Psoas muscle (tissue), 8 donors: ENCODE measurements around the gene ARFGEF3. TPM values are rescaled to one million over a fixed set of nuclear protein-coding genes. Genes with fewer than 3 reads are reported as not detected.

ENCODE experiments used
- ATAC-seq, 4 donors: fragments of 200-7000 bp; cut with Tn5 transposase; one replicate each; pipeline ENCODE4 v1.9.1; 2020; ENCODE audit warnings: moderate library complexity in 3 of 4, mild to moderate bottlenecking in 2 of 4
- DNase-seq, 2 donors: peaks; one replicate each; pipeline ENCODE4 v3.0.0-alpha.2; 2020
- H3K27ac ChIP-seq: fragments of 200-600 bp; one replicate; pipeline ENCODE4 v1.8.0; 2022
- H3K27me3 ChIP-seq, 3 donors: fragments of 200-600 bp in 1 of 3; one replicate each; pipeline versions ENCODE4 v1.6.1 to v1.8.0; 2013 to 2022; ENCODE audit warnings: low read length in 2 of 3, mild to moderate bottlenecking in 2 of 3, moderate library complexity in 1 of 3; ENCODE audit not compliant: insufficient read depth in 3 of 3
- H3K36me3 ChIP-seq, 2 donors: fragments of 200-600 bp in 1 of 2; one replicate each; pipeline versions ENCODE4 v1.6.1 to v1.8.0; 2013 to 2022; ENCODE audit warnings: low read depth in 1 of 2, mild to moderate bottlenecking in 1 of 2, moderate library complexity in 1 of 2; ENCODE audit not compliant: insufficient read depth in 1 of 2
- H3K4me1 ChIP-seq: fragments of 200-600 bp; one replicate; pipeline ENCODE4 v1.8.0; 2022
- H3K4me3 ChIP-seq: fragments of 200-600 bp; one replicate; pipeline ENCODE4 v1.8.0; 2022; ENCODE audit warnings: mild to moderate bottlenecking
- H3K9me3 ChIP-seq: fragments of 200-600 bp; one replicate; pipeline ENCODE4 v1.8.0; 2022
- CTCF ChIP-seq: fragments of 200-600 bp; IDR thresholded peaks from one replicate; pipeline ENCODE4 v1.8.0; 2022; ENCODE audit warnings: antibody characterized with exemption
- WGBS, 3 donors: extraction: QIAGEN DNeasy Blood & Tissue Kit; methylation state at CpG; one replicate each; pipeline versions ENCODE4 v1.1.6 to v1.1.7; 2013; 5-methylcytosine and 5-hydroxymethylcytosine counted together
- intact Hi-C, 2 donors: fragments of 100-400 bp; cut with DNase I; formaldehyde crosslinking; loops; one replicate each; pipeline versions ENCODE4 v1.11.0 to v1.14.2; 2022
- polyA plus RNA-seq, 3 donors: library from polyadenylated mRNA; stranded (reverse); fragments of 200-250 nt; gene quantifications; one replicate each; pipeline ENCODE4 v1.2.3, GENCODE V29; 2013
- total RNA-seq, 4 donors: library from RNA; stranded (reverse); fragmentation: NEBNext Ultra II Directional in 2 of 4; extraction: Animal tissue kit (Norgen Biotek cat#: 25700) in 2 of 4; gene quantifications; one replicate each; pipeline versions ENCODE4 v1.2.1 to v1.2.4, GENCODE V29; 2021 to 2023
- donor health status: healthy with polysubstance abuse.
- donor health status: DM: no; HTN: no; CAD: no; lungs with moderate emphysema.
- donor health status: Bipolar disorder and iron deficiency.
- donor health status: healthy.
- donor health status: DM: yes; HTN: yes; CAD: no.
- donor health status: DM: no; HTN: no; CAD: no.
- donor health status: DM: no; HTN: no; CAD: no.
- donor health status: DM: yes; HTN: yes; CAD: no.

The ARFGEF3 gene
- total and polyA plus RNA-seq, 7 donors, result 0.20 to 18.4 (median 0.38) TPM

GRCh38 chr6:138258991-138259390, 97.3 kb downstream of the ARFGEF3 start:
- intact Hi-C loops, result no loop called here
- DNase-seq, result no peak
- H3K36me3 ChIP-seq, result no peaks in the 10 kb centered on the region
- H3K27ac ChIP-seq, result no peak overlapping the region
- no peaks in the 10 kb centered on the region for H3K9me3 ChIP-seq
- no peak for TF ChIP-seq CTCF
- no peaks in the 10 kb centered on the region for H3K27me3 ChIP-seq
- H3K4me1 ChIP-seq, result no peaks in the 10 kb centered on the region
- no peak for ATAC-seq
- WGBS, 3 donors, result 74 to 77% (median 76%) methylated on average over 6 of the region's 6 CpGs
- H3K4me3 ChIP-seq, result no peak overlapping the region

- no peak for TF ChIP-seq CTCF
- H3K4me1 ChIP-seq, result no peaks in the 10 kb centered on the region
- no peak overlapping the region for H3K27ac ChIP-seq
- no peaks in the 10 kb centered on the region for H3K36me3 ChIP-seq
- intact Hi-C loops, result no loop called here
- DNase-seq (no peak), ATAC-seq (no peak)
- H3K9me3 ChIP-seq, result no peaks in the 10 kb centered on the region
- WGBS, 3 donors, result 58 to 68% (median 59%) methylated on average over 2 of the region's 2 CpGs
- H3K27me3 ChIP-seq, result no peaks in the 10 kb centered on the region
- no peak overlapping the region for H3K4me3 ChIP-seq
Measured at GRCh38 chr6:138261116-138261780, 99.5 kb downstream of the ARFGEF3 start.

- Histone ChIP-seq H3K4me3 (no peak overlapping the region), H3K4me1 (no peaks in the 10 kb centered on the region), H3K27me3 (peaks cover 0 to under 1% (median 0%) of the 10 kb centered on the region in 3 donors), H3K9me3 (no peaks in the 10 kb centered on the region), H3K36me3 (no peaks in the 10 kb centered on the region), H3K27ac (no peak overlapping the region)
- whole genome bisulfite sequencing, 3 donors, result 89 to 91% (median 89%) methylated on average over 4 of the region's 4 CpGs
- no peak for TF ChIP-seq CTCF
- intact Hi-C loops, result no loop called here
- DNase-seq (no peak), ATAC-seq (no peak)
Measured at GRCh38 chr6:138263963-138264362, 102.2 kb downstream of the ARFGEF3 start.

- no peak for ATAC-seq
- no peaks in the 10 kb centered on the region for H3K36me3 ChIP-seq
- no peak overlapping the region for H3K4me3 ChIP-seq
- H3K27ac ChIP-seq, result no peak overlapping the region
- no peaks in the 10 kb centered on the region for H3K9me3 ChIP-seq
- intact Hi-C loops, result no loop called here
- TF ChIP-seq CTCF, result no peak
- no peaks in the 10 kb centered on the region for H3K4me1 ChIP-seq
- no peak for DNase-seq
- peaks cover 0 to 4% (median 0%) of the 10 kb centered on the region in 3 donors for H3K27me3 ChIP-seq
Measured at GRCh38 chr6:138264372-138264880, 102.7 kb downstream of the ARFGEF3 start.

- DNase-seq, result no peak
- intact Hi-C loops, result no loop called here
- no peak for TF ChIP-seq CTCF
- no peaks in the 10 kb centered on the region for H3K9me3 ChIP-seq
- no peak overlapping the region for H3K27ac ChIP-seq
- peaks cover 0 to 4% (median 0%) of the 10 kb centered on the region in 3 donors for H3K27me3 ChIP-seq
- 88 to 94% (median 92%) methylated on average over 3 of the region's 3 CpGs for WGBS, 3 donors
- no peak for ATAC-seq
- no peaks in the 10 kb centered on the region for H3K4me1 ChIP-seq
- no peaks in the 10 kb centered on the region for H3K36me3 ChIP-seq
- H3K4me3 ChIP-seq, result no peak overlapping the region
Measured at GRCh38 chr6:138266095-138266494, 104.4 kb downstream of the ARFGEF3 start.
